Stimulated activated CD4-positive, alpha-beta T cell treated with anti-CD3 and anti-CD28 coated beads, Interleukin-1b, Interleukin-23, amount 100 ng/mL, for 24 hours (primary cell): ENCODE data around the gene CENPX.
A peak's percentile ranks its signal among the peaks of the same experiment; 100 is the strongest.

Experiments used
- DNase-seq, 4 experiments: peaks; one replicate each; pipeline ENCODE4 v3.0.0-alpha.2; 2020; ENCODE audit warnings: low read depth in 4 of 4, low spot score in 1 of 4

Gene CENPX

GRCh38 chr17:82055023-82055964, 32.6 kb upstream of the CENPX start:
- no peak for DNase-seq

DNA sequence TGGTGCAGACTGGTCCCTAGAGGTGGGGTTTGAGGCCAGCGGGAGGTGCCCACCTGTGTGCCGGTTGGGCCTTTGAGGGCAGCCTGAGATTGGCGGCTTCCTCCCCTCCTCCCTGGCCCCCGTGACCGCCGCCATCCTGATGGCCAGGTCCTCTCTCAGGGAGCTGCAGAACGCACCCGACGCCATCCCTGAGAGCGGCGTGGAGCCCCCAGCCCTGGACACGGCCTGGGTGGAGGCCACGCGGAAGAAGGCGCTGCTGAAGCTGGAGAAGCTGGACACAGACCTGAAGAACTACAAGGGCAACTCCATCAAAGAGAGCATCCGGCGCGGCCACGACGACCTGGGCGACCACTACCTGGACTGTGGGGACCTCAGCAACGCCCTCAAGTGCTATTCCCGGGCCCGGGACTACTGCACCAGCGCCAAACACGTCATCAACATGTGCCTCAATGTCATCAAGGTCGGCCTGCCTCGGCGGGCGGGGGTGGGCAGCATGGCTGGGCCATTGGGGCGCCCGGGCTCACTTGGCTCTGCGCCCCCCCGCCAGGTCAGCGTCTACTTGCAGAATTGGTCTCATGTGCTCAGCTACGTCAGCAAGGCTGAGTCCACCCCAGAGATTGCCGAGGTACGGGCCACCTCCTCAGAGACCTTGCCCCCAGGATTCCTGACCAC, 31.8 kb upstream of the CENPX start:
- no peak for DNase-seq

GRCh38 chr17:82053556-82054263, 31.0 kb upstream of the CENPX start:
- DNase-seq = no peak

GRCh38 chr17:82053130-82053529, 30.5 kb upstream of the CENPX start:
- no peak for DNase-seq

GRCh38 chr17:82052638-82053059, 30.0 kb upstream of the CENPX start:
- DNase-seq = no peak

- DNase-seq = peak; percentile 67 to 84 (median 80)
These were observed 29.3 kb upstream of the CENPX start, which contains the start of the genes GPS1 and RFNG for GRCh38 chr17:82051776-82052637. GPS1 (plus strand) TSS chr17:82051898; CDS start chr17:82051932, 34 bp downstream. RFNG (minus strand) TSS chr17:82051811; CDS start chr17:82051766, 45 bp downstream.

- no peak for DNase-seq
These were observed 28.3 kb upstream of the CENPX start for GRCh38 chr17:82050761-82051641.

DNA sequence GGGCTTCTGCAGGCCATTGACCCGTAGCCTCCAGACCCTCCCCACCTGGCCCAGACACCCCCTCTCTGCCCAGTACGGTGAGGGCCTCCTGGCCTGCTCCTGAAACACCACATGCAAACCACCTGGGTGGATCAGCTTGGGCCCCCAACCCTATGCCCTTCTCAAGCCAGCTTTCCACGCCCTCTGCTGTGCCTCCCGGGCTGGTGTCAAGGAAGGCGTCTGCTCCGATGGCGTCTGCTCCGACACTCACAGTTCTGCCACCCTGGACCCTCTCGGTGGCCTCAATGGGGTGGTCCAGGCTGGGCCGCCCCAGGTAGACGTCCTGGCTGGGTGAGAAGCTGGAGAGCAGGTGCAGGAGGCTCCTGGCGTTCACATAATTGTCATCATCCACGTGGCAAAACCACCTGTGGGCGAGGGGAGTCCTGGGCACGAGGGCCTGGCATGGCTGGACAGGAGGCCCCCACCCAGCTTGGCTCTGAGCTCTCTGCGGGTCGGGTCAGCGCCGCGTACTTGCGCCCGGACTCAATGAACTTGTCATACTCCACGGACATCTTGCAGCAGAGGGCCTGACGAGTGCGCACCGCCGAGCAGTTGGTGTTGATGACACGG, 27.6 kb upstream of the CENPX start:
- no peak for DNase-seq

GRCh38 chr17:82049521-82049971, 26.9 kb upstream of the CENPX start:
- DNase-seq = no peak

GRCh38 chr17:82049106-82049505, 26.4 kb upstream of the CENPX start:
- no peak for DNase-seq

- no peak for DNase-seq
These were observed 25.9 kb upstream of the CENPX start for GRCh38 chr17:82048571-82048971.

- DNase-seq = no peak
These were observed 25.4 kb upstream of the CENPX start for GRCh38 chr17:82047914-82048570.

DNA sequence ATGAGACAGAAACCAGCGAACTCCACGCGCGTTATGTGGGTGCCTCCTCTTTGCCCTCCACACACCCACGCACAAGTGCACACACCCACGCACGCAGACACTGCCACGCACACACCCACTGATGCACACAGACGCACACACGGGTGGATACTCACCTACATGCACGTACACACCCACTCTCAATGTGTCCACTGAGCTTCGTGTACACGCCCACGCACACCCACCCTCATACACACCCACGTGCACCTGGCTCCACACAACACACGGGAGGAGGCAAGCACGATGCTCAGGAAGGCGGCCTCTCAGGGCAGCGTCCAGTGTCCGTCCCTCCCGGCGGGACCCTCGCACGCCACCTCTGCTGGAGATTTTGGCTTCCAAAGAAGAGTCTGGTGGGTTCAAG, 24.7 kb upstream of the CENPX start:
- no peak for DNase-seq

DNA sequence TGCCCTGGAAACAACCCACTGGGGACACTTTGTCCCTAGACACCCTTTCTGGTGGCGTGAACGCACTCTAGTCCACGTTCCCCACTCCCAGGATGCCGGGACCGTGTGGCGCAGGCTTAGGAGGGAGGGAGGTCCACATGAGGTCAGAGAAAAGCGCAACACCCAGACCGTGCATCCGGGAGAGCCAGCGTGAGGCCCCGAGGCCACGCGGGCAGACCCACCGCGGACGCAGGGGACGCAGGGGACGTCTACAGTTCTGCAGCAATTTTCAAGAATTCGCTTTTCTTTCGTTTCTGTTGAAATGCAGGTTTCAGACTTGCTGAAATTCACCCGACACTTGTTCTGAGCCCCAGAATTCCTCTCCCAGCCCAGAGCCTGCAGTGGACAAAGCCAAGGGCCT, 24.2 kb upstream of the CENPX start:
- no peak for DNase-seq

- DNase-seq = no peak
These were observed 23.3 kb upstream of the CENPX start for GRCh38 chr17:82045936-82046484.

DNA sequence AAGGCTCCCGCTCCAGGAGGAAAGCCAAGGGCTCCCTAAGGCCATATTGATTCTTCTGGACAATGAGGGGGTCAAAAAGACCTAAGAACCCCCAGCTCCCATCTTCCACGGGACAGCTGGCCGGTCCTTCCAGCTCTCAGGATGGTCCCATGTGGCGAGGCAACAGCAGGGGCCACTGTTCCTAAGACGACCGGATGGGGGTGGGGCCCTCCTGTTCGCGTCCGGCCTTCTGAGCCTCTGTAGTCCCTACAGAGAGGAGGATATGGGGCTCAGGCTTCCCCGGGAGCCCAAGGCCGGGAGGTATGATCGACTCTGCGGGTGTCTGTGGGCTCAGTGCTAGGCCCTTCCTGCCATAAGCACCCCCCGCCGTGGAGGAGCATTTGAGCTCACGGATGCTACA, 20.8 kb upstream of the CENPX start:
- DNase-seq = no peak

- DNase-seq = no peak
These were observed 20.0 kb upstream of the CENPX start for GRCh38 chr17:82042649-82043048.

DNA sequence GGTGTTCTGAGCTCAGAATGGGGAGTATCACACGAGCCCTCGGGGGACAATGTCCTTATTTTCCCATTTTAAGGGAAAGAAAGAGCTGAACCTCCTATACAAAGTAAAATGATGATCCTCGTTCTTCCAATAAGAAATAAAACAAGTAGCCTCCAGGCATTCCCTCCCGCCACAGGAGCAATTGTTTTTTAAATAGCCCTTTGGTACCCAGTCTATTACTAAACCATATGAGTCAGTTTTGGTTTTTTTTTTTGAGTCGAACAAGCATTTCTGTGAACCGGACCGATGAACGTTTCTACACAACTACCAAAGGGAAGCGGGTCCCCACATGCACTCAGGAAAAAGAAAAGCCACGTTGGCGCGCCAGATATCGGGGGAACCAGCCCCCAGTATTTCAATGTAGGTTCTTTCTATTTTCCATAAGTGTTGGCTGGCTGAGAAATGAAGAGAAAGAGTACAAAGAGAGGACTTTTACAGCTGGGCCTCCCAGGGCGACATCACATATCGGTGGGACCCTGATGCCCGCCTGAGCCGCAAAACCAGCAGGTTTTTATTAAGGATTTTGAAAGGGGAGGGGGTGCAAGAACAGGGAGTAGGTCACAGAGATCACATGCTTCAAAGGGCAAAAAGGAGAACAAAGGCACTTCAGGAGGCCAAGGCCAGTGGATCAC, 18.6 kb upstream of the CENPX start:
- DNase-seq = no peak
